Cerebellar nuclear complex (tissue), 1 donor: ENCODE data around the gene SEZ6L.

Source experiments
- DNase-seq, 2 experiments: peaks; one replicate each; lab custom pipeline; 2025; lab: John Stamatoyannopoulos, UW

SEZ6L gene

GRCh38 chr22:26182723-26183122 lies 13.5 kb downstream of the SEZ6L start:
- no peak for DNase-seq

DNA sequence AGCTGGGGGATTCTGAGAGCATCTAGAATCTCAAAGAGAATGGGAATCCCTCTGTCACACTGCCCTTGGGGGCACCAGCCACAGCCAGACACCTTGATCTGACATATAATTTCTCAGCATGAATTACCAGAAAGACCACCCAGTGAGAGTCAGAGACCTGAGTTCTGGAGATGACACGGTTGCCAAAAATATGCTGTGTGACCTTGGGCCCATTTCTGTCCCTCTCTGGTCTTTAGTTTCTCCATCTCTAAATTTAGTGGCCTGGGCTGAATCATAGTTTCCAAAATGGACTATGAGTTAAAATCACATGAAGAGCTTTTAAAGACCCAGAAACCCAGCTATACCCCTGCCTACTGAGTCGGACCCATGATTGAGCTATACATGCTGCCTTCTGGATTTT lies 15.9 kb downstream of the SEZ6L start:
- DNase-seq: no peak

DNA sequence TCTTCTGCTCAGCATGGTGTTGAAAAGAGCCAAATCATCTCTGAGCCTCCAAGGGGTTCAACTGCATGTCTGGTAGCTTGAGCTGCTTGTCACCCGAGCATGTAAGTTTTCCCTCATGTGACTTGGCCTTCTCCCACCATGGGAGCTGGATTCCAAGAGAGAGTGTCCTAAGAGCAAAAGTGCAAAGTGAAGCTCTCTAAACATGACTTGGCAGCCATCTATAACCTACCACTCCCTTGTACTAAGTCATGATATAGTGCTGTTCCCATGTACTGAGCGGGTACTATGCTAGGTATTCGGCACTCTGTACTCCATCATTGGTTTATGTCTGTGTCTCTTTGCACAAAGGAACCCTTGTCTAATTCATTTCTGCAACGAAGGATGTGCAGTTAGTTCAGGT lies 19.1 kb downstream of the SEZ6L start:
- DNase-seq: no peak

DNA sequence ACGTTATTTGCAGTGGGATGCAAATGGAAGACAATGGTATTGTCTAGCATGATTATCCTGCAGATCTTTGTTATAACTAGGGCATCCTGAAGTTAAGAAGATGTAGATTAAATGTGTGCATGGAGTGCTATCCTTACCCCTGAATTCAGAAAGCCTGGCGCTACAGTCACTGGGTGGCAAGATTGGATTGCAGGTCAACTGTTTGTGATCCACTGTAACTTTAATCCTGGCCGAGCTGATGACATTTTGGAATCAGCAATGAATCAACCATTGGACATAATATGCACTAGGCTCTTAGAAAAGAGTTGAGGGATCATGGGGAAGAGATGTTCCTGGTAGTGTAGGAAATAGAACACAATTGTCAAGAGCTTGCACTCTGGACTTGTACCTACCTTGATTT lies 25.1 kb downstream of the SEZ6L start:
- DNase-seq: no peak

DNA sequence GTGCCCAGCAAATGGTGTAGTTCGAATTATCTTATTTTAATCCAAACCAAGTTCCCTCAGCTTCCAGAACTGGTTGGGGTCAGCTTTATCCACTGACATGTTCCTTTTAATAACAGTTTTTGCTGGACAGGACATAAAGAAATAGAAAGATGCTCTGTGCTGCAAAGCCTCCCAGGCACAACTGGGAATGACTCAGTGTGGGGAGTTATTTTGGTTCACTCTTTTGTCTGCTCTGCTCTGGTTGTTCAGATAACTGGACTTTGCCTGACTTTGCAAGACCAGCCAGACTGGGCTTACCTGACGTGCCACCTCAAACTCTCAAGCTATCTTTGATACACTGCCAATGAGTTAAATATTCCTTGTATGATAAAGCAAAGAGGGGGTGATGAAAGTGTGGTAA lies 25.6 kb downstream of the SEZ6L start:
- DNase-seq: no peak

- no peak for DNase-seq
Observed at GRCh38 chr22:26196657-26197056, 27.4 kb downstream of the SEZ6L start.

GRCh38 chr22:26197425-26197824 lies 28.2 kb downstream of the SEZ6L start:
- no peak for DNase-seq

GRCh38 chr22:26199665-26200064 lies 30.4 kb downstream of the SEZ6L start:
- no peak for DNase-seq

- no peak for DNase-seq
Observed at GRCh38 chr22:26202280-26202924, 33.1 kb downstream of the SEZ6L start.

GRCh38 chr22:26205494-26205893 lies 36.2 kb downstream of the SEZ6L start:
- no peak for DNase-seq

GRCh38 chr22:26210334-26210733 lies 41.1 kb downstream of the SEZ6L start:
- DNase-seq: no peak

DNA sequence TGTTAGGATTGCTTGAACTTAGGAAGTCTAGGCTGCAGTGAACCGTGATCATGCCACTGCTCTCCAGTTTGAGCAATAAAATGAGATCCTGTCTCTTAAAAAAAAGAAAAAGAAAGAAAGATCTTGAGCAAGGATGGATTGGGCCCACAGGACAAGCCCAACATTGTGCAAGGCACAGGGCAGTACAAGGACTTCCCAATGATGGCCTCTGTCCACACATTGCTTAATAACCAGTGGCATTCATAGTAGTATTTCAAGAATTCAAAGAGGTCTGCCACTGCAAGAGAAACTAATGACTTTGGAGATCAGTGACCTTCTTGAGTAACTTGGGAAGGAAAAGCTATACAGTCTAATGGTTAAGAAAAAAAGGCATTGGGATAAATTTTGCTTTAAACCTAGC lies 44.6 kb downstream of the SEZ6L start:
- DNase-seq: no peak

DNA sequence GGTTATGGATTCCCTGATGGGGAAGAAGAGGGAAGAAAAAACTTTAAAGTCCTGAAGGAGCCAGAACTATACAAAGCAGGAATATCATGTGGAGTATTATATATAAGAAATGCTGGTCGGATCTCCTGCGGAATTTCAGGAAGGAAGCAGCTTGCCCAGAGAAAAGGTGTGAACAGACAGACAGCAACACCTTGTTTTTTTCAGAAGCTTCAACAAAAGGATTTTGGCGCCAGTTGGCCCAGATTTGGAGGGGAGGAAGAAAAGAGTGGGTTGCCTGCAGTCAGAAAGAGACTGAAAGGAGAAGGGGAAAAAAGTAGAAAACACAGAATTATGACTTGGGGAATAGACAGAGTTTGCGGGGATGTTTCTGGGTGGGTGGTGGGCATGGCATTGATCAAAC lies 45.2 kb downstream of the SEZ6L start:
- no peak for DNase-seq

DNA sequence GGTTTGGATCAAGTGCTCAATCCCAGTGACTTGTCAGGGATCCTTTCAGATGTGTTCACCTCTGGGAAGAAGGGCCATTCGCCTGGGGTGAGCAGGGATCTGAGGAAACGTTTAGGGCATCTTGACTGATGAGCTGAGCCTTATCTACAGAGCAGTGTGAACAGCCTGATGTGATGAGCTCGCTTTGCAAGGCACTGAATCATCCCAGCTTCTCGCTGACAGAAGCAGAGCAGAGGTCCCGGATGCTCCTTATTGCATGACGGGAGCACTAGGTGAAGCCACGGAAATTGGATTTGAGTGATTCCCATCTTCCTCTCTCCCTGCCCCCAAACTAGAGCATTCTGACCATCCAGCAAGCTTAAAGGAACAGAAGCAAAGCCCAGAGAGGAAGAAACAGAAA lies 46.5 kb downstream of the SEZ6L start:
- no peak for DNase-seq

- DNase-seq: no peak
Observed at GRCh38 chr22:26225207-26225606, 55.9 kb downstream of the SEZ6L start.

- no peak for DNase-seq
Observed at GRCh38 chr22:26226538-26227297, 57.5 kb downstream of the SEZ6L start.

DNA sequence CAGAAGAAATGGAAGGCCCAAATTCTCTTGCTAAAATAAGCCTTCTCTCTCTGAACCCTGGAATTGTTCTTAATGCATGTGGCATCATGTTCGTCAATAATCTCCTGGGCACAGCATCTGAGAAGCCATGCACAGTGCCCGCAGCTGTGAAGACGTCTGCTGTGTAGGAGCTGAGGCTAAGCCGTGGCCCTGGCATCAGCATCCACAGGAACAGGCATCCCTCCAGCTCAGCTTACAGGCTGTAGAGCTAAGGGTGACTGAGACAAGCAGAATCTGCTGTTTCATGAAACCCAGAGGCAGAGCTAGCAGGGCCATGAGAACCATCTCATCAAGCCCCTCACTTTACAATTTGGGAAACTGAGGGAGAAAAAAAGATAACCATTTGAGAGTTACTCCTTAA lies 60.6 kb downstream of the SEZ6L start:
- no peak for DNase-seq

DNA sequence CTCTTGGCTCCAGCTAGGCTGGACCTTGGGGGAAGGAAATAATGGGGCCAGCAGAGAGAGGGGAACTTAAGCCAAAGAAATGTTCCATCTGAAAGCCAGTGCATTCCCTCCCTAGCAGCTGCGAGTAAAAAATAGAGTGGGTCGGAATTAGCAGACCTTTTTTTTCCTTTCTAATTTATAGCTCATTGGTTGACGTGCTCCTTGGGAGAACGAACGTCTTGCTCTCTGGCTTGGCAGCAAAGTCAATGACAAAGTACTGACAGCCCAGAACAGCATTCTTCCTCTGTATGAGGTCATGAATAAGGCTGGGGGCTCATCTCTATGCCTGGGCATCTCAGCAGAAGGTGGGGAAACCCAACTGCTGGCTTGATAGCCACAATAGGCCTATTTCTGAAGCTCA lies 65.0 kb downstream of the SEZ6L start:
- no peak for DNase-seq

- DNase-seq: no peak
Observed at GRCh38 chr22:26235792-26236487, 66.7 kb downstream of the SEZ6L start.

- no peak for DNase-seq
Observed at GRCh38 chr22:26236991-26237390, 67.7 kb downstream of the SEZ6L start.

DNA sequence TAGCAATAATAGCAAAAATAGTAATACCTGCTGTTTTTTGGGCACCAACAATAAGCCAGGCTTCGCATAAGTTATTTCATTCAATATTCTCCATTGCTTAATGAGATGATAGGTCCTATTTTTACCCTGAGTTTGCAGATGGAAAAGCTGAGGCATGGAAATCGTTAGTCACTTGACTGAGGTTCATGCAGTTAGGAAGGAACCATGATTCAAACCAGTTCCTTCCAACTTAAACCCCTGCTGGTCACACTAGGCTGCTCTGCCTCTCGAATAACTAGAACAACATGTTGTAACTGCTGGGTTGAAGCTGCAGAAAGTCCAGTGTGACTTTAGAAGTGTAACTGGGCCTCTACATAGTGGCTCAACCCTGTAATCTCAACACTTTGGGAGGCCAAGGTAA lies 69.3 kb downstream of the SEZ6L start:
- DNase-seq: no peak

DNA sequence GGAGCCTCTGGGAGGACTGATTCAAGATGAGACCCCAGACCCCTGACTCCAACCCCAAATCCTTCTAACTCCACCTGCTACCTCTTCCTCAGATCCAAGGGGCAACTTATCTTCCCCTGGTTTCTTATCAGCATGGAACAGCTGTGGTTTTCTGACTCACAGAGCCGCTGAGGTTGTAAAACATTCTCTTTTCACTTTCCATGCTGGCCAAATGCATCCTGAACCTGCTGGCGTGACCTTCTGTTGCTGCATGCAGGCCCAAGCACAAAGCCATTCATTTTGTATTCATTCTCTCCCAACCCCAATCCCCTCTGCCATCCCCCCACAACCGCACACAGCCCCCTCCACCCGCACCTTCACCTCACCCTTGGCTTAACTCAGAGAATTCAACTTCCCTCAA lies 70.3 kb downstream of the SEZ6L start:
- no peak for DNase-seq

- no peak for DNase-seq
Observed at GRCh38 chr22:26241361-26241760, 72.1 kb downstream of the SEZ6L start.
